ENCODE measurements around the gene SMOC1. TPM values are rescaled to one million over a fixed set of nuclear protein-coding genes. Genes with fewer than 3 reads are reported as not detected.
A peak's percentile ranks its signal among the peaks of the same experiment; 100 is the strongest.

The SMOC1 gene
- total and polyA plus RNA-seq, 8 donors, result 1.2 to 3.3 (median 2.1) TPM; not detected in 2

- Histone ChIP-seq H3K27me3 (no peaks in the 10 kb centered on the region), H3K4me3 (no peak overlapping the region), H3K4me1 (peaks cover 10 to 15% (median 11%) of the 10 kb centered on the region in 4 donors), H3K36me3 (no peaks in the 10 kb centered on the region), H3K9me3 (no peaks in the 10 kb centered on the region), H3K27ac (no peak overlapping the region)
- 64 to 79% (median 73%) methylated on average over 8 of the region's 8 CpGs for WGBS, 5 donors
- intact Hi-C loops (cut with DNase I; ENCODE audit: low total_unique reads), result no loop called here
- TF ChIP-seq POLR2AphosphoS5 (IDR thresholded peaks at IDR 0.05) (no peak), POLR2A (IDR thresholded peaks at IDR 0.05) (no peak), CTCF (IDR thresholded peaks at IDR 0.05) (no peak), EP300 (IDR thresholded peaks at IDR 0.05) (no peak)
- DNase-seq, result peak in 1 of 2 donors; percentile 57
Observed at GRCh38 chr14:70020352-70021170, 141.3 kb downstream of the SMOC1 start.

GRCh38 chr14:70021548-70022220, 142.5 kb downstream of the SMOC1 start:
- no peak overlapping the region for H3K27ac ChIP-seq
- intact Hi-C loops (cut with DNase I; ENCODE audit: low total_unique reads), result no loop called here
- no peak overlapping the region for H3K4me3 ChIP-seq
- TF ChIP-seq POLR2AphosphoS5 (IDR thresholded peaks at IDR 0.05), result no peak
- TF ChIP-seq EP300 (IDR thresholded peaks at IDR 0.05), result no peak
- TF ChIP-seq CTCF (IDR thresholded peaks at IDR 0.05), result no peak
- no peak for TF ChIP-seq POLR2A (IDR thresholded peaks at IDR 0.05)
- H3K9me3 ChIP-seq, result no peaks in the 10 kb centered on the region
- H3K27me3 ChIP-seq, result no peaks in the 10 kb centered on the region
- no peak for DNase-seq
- WGBS, 5 donors, result 73 to 82% (median 78%) methylated on average over 6 to 8 of the region's 8 CpGs
- no peaks in the 10 kb centered on the region for H3K36me3 ChIP-seq
- peaks cover 10 to 15% (median 11%) of the 10 kb centered on the region in 4 donors for H3K4me1 ChIP-seq

GRCh38 chr14:70022771-70023445, 143.7 kb downstream of the SMOC1 start:
- TF ChIP-seq POLR2A (IDR thresholded peaks at IDR 0.05) (no peak), EP300 (IDR thresholded peaks at IDR 0.05) (no peak), POLR2AphosphoS5 (IDR thresholded peaks at IDR 0.05) (no peak), CTCF (IDR thresholded peaks at IDR 0.05) (no peak)
- intact Hi-C loops (cut with DNase I; ENCODE audit: low total_unique reads), result no loop called here
- no peak for DNase-seq
- Histone ChIP-seq H3K4me3 (no peak overlapping the region), H3K27me3 (no peaks in the 10 kb centered on the region), H3K4me1 (peaks cover 10 to 15% (median 11%) of the 10 kb centered on the region in 4 donors), H3K36me3 (no peaks in the 10 kb centered on the region), H3K27ac (no peak overlapping the region), H3K9me3 (no peaks in the 10 kb centered on the region)
- 87 to 94% (median 93%) methylated on average over 15 of the region's 15 CpGs for WGBS, 5 donors

- WGBS, 5 donors, result 0 to 83% (median 35%) methylated on average over 1 of the region's 1 CpG
- intact Hi-C loops (cut with DNase I; ENCODE audit: low total_unique reads), result no loop called here
- Histone ChIP-seq H3K4me3 (no peak overlapping the region), H3K27me3 (peaks cover 0 to 4% (median 0%) of the 10 kb centered on the region in 3 donors), H3K27ac (no peak overlapping the region), H3K4me1 (peaks cover 5 to 7% (median 6%) of the 10 kb centered on the region in 4 donors), H3K36me3 (no peaks in the 10 kb centered on the region), H3K9me3 (no peaks in the 10 kb centered on the region)
- TF ChIP-seq CTCF (IDR thresholded peaks at IDR 0.05) (no peak), POLR2A (IDR thresholded peaks at IDR 0.05) (no peak), POLR2AphosphoS5 (IDR thresholded peaks at IDR 0.05) (no peak), EP300 (IDR thresholded peaks at IDR 0.05) (no peak)
- no peak for DNase-seq
Observed at GRCh38 chr14:70023871-70024270, 144.7 kb downstream of the SMOC1 start.

Data from stomach (tissue), 9 donors.